Liver (tissue), 9 donors: ENCODE data around the gene BGLAP. TPM values are rescaled to one million over a fixed set of nuclear protein-coding genes. Genes with fewer than 3 reads are reported as not detected.
A peak's percentile ranks its signal among the peaks of the same experiment; 100 is the strongest.

Experiments used
- DNase-seq: peaks from one replicate; pipeline ENCODE4 v3.0.0-alpha.2; 2017; ENCODE audit warnings: low spot score
- H3K27ac ChIP-seq, 2 donors: one replicate each; pipeline ENCODE4 v1.7.0; 2013; ENCODE audit warnings: inconsistent platforms in 2 of 2, low read length in 2 of 2, control low read depth in 1 of 2, low read depth in 1 of 2, mild to moderate bottlenecking in 1 of 2
- H3K27me3 ChIP-seq, 4 donors: one replicate each; pipeline versions ENCODE4 v1.6.1 to v1.7.0; 2013; ENCODE audit warnings: low read length in 3 of 4, inconsistent platforms in 1 of 4, mild to moderate bottlenecking in 1 of 4, moderate library complexity in 1 of 4; ENCODE audit not compliant: control insufficient read depth in 4 of 4, insufficient read depth in 4 of 4
- H3K36me3 ChIP-seq, 4 donors: one replicate each; pipeline versions ENCODE4 v1.6.1 to v1.7.0; 2013; ENCODE audit warnings: low read length in 3 of 4, mild to moderate bottlenecking in 3 of 4, low read depth in 1 of 4, moderate library complexity in 1 of 4; ENCODE audit not compliant: control insufficient read depth in 4 of 4, insufficient read depth in 3 of 4
- H3K4me1 ChIP-seq, 4 donors: one replicate each; pipeline versions ENCODE4 v1.6.1 to v1.7.0; 2013; ENCODE audit warnings: low read length in 3 of 4, mild to moderate bottlenecking in 3 of 4, moderate library complexity in 1 of 4; ENCODE audit not compliant: control insufficient read depth in 4 of 4, insufficient read depth in 4 of 4
- H3K4me3 ChIP-seq, 3 donors: one replicate each; pipeline versions ENCODE4 v1.6.1 to v1.7.0; 2013; ENCODE audit warnings: low read length in 3 of 3, control low read depth in 1 of 3, low read depth in 1 of 3, mild to moderate bottlenecking in 1 of 3
- H3K9ac ChIP-seq, 2 donors: one replicate each; pipeline ENCODE4 v1.7.0; 2013; ENCODE audit warnings: low read length in 2 of 2, mild to moderate bottlenecking in 2 of 2, moderate library complexity in 2 of 2, control low read depth in 1 of 2, low read depth in 1 of 2
- H3K9me3 ChIP-seq, 4 donors: one replicate each; pipeline versions ENCODE4 v1.6.1 to v1.7.0; 2013; ENCODE audit warnings: low read length in 3 of 4; ENCODE audit not compliant: control insufficient read depth in 4 of 4
- ATF3 ChIP-seq: IDR thresholded peaks from 2 replicates; pipeline ENCODE4 v1.6.1; 2016; ENCODE audit warnings: antibody characterized with exemption
- CTCF ChIP-seq: fragments of 150-350 bp; IDR thresholded peaks from 2 replicates; pipeline ENCODE4 v1.5.1; 2017; ENCODE audit warnings: improper control_type of control experiment, low read depth, low read length; ENCODE audit not compliant: missing input control
- EGR1 ChIP-seq, 2 donors: IDR thresholded peaks; 2 replicates each; pipeline ENCODE4 v1.6.1; 2016 to 2018; ENCODE audit warnings: antibody characterized with exemption in 2 of 2, low read depth in 2 of 2
- FOXA1 ChIP-seq: IDR thresholded peaks from 2 replicates; pipeline ENCODE4 v1.6.1; 2016; ENCODE audit warnings: antibody characterized with exemption
- FOXA2 ChIP-seq: IDR thresholded peaks from 2 replicates; pipeline ENCODE4 v1.6.1; 2016; ENCODE audit warnings: antibody characterized with exemption
- GABPA ChIP-seq, 2 donors: IDR thresholded peaks in 1 of 2; conservative IDR thresholded peaks in 1 of 2; 2 replicates each; pipeline ENCODE4 v1.6.1; 2016; ENCODE audit warnings: antibody characterized with exemption in 2 of 2, mild to moderate bottlenecking in 1 of 2, moderate library complexity in 1 of 2
- HNF4A ChIP-seq, 2 donors: conservative IDR thresholded peaks; 2 replicates each; pipeline ENCODE4 v1.6.1; 2016; ENCODE audit warnings: antibody characterized with exemption in 2 of 2, mild to moderate bottlenecking in 2 of 2
- MAX ChIP-seq: IDR thresholded peaks from 2 replicates; pipeline ENCODE4 v1.6.1; 2016; ENCODE audit warnings: antibody characterized with exemption
- RAD21 ChIP-seq, 2 donors: IDR thresholded peaks; 2 replicates each; pipeline ENCODE4 v1.6.1; 2016; ENCODE audit warnings: antibody characterized with exemption in 2 of 2, mild to moderate bottlenecking in 2 of 2
- REST ChIP-seq: IDR thresholded peaks from 2 replicates; pipeline ENCODE4 v1.6.1; 2016; ENCODE audit warnings: antibody characterized with exemption, mild to moderate bottlenecking
- RXRA ChIP-seq, 2 donors: IDR thresholded peaks; 2 replicates each; pipeline ENCODE4 v1.6.1; 2017 to 2018; ENCODE audit warnings: antibody characterized with exemption in 2 of 2, mild to moderate bottlenecking in 1 of 2
- SP1 ChIP-seq: IDR thresholded peaks from 2 replicates; pipeline ENCODE4 v1.6.1; 2018; ENCODE audit warnings: antibody characterized with exemption, mild to moderate bottlenecking
- TAF1 ChIP-seq: conservative IDR thresholded peaks from 2 replicates; pipeline ENCODE4 v1.6.1; 2016; ENCODE audit warnings: antibody characterized with exemption, mild to moderate bottlenecking
- YY1 ChIP-seq: IDR thresholded peaks from 2 replicates; pipeline ENCODE4 v1.6.1; 2016; ENCODE audit warnings: antibody characterized with exemption, mild to moderate bottlenecking
- ZBTB33 ChIP-seq: IDR thresholded peaks from 2 replicates; pipeline ENCODE4 v1.6.1; 2016; ENCODE audit warnings: antibody characterized with exemption
- WGBS: extraction: QIAGEN DNeasy Blood & Tissue Kit; methylation state at CpG from one replicate; pipeline ENCODE4 v1.1.7; 2013; 5-methylcytosine and 5-hydroxymethylcytosine counted together
- polyA plus RNA-seq, 2 donors: library from polyadenylated mRNA; stranded (reverse) in 1 of 2; unstranded in 1 of 2; fragments of 200-250 nt in 1 of 2; fragments of >200 nt in 1 of 2; fragmentation: Nextera tagmentation in 1 of 2; extraction: Ambion mirVana in 1 of 2; gene quantifications; one replicate each; pipeline versions ENCODE4 v1.2.1 to v1.2.3, GENCODE V29; 2013 to 2015
- total RNA-seq, 2 donors: library from RNA; depleted of rRNA; stranded (reverse); fragments of >200 nt; gene quantifications; one replicate each; pipeline ENCODE4 v1.2.3, GENCODE V29; 2014
- donor health status: healthy.
- donor health status: healthy.
- donor health status: healthy.
- donor health status: healthy.
- donor health status: healthy.

Gene BGLAP
- total and polyA plus RNA-seq, 4 donors: 0.06 to 0.75 (median 0.28) TPM; not detected in 1

GRCh38 chr1:156212833-156213643 is 28.9 kb upstream of the BGLAP start, which contains the start of gene PMF1:
Gene PMF1, plus strand, starts transcription at chr1:156213007. Its CDS starts 9 bp downstream, at chr1:156213016.
- no peaks in the 10 kb centered on the region for H3K9me3 ChIP-seq
- no peaks in the 10 kb centered on the region for H3K27me3 ChIP-seq
- TF ChIP-seq REST (peak; percentile 82), GABPA (IDR thresholded peaks at IDR 0.05 in 1 of 2, conservative IDR thresholded peaks at IDR 0.05 in 1 of 2) (no peak), YY1 (peak; percentile 99), CTCF (no peak), RXRA (IDR thresholded peaks at IDR 0.05) (peak; percentile 34 to 36), MAX (peak; percentile 14), RAD21 (IDR thresholded peaks at IDR 0.05) (peak; percentile 28), HNF4A (conservative IDR thresholded peaks at IDR 0.05) (no peak), EGR1 (IDR thresholded peaks at IDR 0.05; ENCODE audit: low read depth in 2 of 2) (peak; percentile 91 to 96), ZBTB33 (peak; percentile 99), FOXA1 (peak; percentile 42), TAF1 (peak; percentile 86), SP1 (peak; percentile 90), ATF3 (peak; percentile 2), FOXA2 (no peak)
- peaks cover 3 to 28% (median 19%) of the 10 kb centered on the region in 4 donors for H3K36me3 ChIP-seq
- H3K9ac ChIP-seq: peak within 1 kb of the TSS; percentile 92 to 95
- H3K4me3 ChIP-seq: peak within 1 kb of the TSS; percentile 72 to 99 (median 79)
- H3K4me1 ChIP-seq: peaks cover 4 to 34% (median 23%) of the 10 kb centered on the region in 4 donors
- H3K27ac ChIP-seq: peak within 1 kb of the TSS; percentile 96 to 99
- DNase-seq: peak; percentile 95
- WGBS: under 1% methylated on average over 61 of the region's 61 CpGs
